NCI-H1092 treated with DMSO at 0.1 percent for 48 hours (cell line): Measurements from ENCODE around the gene SLC25A39.
"Not testable (repeated sequence)": the region's sequence is repeated elsewhere in the genome, so short reads cannot be mapped to it uniquely, and the experiment has no call there.

Source experiments
- DNase-seq: peaks from one replicate; lab custom pipeline; 2025; lab: John Stamatoyannopoulos, UW

The SLC25A39 gene

DNA sequence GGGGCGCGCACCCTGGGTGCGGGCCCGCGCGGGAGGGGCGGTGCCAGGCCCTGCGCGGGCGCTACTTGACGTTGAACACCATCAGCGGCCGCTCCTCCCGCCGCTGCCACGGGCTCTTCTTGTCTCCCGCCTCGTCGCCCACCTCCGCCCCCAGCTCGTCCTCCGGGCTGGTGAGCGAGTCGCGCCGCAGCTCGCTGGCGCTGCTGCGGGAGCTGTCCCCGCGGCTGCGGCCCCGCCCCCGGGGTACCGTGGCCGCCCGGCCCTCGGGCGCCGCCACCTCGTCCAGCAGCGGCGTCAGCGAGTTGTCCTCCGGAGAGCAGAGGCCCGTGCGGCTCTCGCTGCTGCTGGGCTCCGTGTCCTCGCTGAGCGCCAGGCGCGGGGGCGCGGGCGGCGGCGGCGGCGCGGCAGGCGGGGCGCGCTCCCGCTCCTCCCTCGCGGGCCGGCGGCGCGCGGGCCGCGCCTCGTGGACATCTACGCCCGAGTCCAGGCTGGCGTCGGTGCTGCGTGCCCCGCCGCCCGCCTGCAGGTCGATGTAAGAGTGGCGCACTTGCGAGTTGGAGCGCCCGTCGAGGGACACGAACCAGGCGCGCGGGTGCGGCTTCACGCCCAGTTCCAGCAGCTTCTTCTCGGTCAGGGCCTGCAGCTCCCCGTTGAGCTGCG lies 29.2 kb upstream of the SLC25A39 start:
- DNase-seq = no peak

DNA sequence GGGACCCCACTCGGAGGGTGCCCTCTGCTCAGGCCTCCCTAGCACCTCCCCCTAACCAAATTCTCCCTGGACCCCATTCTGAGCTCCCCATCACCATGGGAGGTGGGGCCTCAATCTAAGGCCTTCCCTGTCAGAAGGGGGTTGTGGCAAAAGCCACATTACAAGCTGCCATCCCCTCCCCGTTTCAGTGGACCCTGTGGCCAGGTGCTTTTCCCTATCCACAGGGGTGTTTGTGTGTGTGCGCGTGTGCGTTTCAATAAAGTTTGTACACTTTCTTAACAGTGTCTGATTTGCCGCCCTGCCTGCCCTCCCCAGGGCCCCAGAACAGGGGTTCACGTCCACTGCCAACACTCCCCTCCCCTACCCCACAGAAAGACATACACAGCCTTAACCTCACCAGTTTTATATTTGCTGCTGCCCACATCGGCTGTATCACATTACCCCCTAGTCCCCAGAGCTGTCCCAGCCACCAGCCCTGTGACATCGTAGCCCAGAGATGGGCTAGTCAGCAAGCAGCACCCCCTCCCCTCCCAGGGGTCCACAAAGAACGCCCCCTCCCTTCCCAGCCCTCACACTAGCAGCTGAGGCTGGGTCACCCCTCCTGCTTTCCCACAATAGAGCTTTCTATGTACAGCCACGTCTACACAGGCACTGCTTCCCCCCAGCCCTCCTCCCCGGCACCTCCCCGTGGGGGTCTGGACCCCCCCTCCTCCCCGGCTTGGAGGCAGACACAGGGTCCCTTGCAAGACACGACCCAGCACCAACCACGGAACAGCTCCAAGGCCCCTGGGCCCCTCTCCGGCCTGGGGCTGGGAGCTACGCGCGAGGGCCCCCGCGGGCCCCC lies 28.4 kb upstream of the SLC25A39 start:
- DNase-seq = no peak

DNA sequence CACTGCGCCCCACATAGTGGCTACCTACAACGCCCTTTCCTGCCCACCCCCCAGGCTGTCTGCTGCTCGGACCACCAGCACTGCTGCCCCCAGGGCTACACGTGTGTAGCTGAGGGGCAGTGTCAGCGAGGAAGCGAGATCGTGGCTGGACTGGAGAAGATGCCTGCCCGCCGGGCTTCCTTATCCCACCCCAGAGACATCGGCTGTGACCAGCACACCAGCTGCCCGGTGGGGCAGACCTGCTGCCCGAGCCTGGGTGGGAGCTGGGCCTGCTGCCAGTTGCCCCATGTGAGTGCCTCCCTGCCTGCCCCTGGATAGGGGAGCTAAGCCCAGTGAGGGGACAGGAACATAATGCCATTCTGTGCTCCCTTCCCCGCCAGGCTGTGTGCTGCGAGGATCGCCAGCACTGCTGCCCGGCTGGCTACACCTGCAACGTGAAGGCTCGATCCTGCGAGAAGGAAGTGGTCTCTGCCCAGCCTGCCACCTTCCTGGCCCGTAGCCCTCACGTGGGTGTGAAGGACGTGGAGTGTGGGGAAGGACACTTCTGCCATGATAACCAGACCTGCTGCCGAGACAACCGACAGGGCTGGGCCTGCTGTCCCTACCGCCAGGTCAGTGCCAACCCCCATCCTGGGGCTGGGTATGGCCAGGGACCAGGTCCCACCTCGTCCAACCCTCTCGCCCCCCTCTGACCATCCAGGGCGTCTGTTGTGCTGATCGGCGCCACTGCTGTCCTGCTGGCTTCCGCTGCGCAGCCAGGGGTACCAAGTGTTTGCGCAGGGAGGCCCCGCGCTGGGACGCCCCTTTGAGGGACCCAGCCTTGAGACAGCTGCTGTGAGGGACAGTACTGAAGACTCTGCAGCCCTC lies 27.6 kb upstream of the SLC25A39 start:
- no peak for DNase-seq

DNA sequence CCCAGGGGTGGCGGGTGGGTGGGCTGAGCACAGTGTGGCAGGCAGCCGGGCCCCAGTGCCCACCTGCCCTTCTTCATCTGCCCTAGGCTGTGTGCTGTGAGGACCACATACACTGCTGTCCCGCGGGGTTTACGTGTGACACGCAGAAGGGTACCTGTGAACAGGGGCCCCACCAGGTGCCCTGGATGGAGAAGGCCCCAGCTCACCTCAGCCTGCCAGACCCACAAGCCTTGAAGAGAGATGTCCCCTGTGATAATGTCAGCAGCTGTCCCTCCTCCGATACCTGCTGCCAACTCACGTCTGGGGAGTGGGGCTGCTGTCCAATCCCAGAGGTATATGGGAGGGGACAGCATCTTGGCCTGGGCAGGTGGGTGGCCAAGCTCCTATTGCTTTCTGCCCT lies 26.8 kb upstream of the SLC25A39 start:
- no peak for DNase-seq

DNA sequence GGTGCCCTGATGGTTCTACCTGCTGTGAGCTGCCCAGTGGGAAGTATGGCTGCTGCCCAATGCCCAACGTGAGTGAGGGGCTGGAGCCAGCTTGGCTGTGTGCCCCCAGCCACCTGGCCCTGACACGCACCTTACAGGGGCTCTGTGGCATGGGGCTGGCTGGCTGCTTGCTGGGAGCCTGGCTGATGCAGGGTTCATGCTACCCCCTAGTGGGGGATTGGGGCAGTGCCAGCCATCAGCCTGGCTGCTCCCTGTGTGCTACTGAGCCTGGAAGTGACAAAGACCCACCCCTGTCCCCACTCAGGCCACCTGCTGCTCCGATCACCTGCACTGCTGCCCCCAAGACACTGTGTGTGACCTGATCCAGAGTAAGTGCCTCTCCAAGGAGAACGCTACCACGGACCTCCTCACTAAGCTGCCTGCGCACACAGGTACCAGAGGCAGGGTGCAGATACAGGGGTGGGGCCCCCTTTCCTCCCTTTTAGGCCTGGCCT lies 26.2 kb upstream of the SLC25A39 start:
- DNase-seq = peak; percentile 39

DNA sequence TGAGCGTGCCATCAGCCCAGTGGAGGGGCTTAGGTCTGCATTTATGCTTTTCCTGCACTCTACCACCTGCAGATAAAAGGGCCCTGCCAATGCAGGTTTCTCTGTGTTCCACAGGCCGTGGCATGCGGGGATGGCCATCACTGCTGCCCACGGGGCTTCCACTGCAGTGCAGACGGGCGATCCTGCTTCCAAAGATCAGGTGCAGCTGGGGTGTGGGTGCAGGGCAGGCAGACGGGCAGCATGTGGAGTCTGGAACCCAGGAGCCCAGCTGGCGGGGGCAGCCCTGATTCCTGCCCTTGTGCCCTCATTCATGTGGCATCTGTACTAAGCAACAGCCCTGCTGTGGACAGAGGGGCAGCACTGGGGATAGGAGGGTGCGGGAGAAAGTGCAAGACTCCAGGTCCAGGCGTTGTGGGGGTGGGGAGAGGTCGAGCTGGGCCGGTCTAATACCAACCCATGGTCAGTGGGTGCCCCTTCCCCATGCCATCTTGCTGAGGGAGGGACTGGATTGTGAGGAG lies 25.0 kb upstream of the SLC25A39 start:
- DNase-seq = no peak

DNA sequence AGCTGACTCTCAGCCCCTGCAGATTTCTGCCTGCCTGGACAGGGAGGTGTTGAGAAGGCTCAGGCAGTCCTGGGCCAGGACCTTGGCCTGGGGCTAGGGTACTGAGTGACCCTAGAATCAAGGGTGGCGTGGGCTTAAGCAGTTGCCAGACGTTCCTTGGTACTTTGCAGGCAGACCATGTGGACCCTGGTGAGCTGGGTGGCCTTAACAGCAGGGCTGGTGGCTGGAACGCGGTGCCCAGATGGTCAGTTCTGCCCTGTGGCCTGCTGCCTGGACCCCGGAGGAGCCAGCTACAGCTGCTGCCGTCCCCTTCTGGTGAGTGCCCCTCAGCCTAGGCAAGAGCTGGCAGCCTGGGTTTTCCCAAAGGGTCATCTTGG lies 24.4 kb upstream of the SLC25A39 start:
- no peak for DNase-seq

DNA sequence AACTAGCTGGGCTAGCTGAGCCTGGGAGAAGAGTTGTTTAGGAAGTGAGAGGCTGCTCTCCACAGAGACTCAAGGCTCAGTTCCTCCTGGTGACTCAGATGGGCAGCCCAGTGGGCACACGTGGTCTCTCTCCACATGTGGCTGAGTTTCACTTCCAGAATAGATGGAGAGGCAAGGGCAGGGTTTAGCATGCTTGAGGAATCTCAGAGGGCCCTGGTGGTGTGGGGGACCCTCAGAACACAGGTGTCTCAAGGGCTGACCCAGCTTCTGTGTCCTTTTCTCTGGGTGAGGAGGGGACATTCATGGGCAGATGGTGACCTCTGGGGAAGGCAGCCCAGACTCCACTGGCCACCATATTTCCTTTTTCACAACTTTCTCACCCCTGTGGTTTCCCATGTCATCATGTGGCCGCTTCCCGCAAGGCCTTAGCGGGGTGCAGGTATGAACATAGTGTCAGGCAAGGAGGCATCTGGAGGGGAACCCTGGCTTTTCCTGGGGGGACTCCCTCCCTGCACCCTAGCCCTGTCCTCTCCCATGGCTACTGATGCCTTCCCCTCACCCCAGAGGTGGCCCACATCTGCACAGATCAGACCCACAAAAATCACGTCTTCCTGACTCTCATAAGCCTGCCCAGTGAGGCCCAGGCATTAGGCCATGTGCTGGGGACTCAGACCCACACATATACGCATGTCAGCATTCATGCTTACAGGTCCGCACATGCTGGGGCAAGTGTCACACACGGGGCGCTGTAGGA lies 23.8 kb upstream of the SLC25A39 start:
- no peak for DNase-seq

DNA sequence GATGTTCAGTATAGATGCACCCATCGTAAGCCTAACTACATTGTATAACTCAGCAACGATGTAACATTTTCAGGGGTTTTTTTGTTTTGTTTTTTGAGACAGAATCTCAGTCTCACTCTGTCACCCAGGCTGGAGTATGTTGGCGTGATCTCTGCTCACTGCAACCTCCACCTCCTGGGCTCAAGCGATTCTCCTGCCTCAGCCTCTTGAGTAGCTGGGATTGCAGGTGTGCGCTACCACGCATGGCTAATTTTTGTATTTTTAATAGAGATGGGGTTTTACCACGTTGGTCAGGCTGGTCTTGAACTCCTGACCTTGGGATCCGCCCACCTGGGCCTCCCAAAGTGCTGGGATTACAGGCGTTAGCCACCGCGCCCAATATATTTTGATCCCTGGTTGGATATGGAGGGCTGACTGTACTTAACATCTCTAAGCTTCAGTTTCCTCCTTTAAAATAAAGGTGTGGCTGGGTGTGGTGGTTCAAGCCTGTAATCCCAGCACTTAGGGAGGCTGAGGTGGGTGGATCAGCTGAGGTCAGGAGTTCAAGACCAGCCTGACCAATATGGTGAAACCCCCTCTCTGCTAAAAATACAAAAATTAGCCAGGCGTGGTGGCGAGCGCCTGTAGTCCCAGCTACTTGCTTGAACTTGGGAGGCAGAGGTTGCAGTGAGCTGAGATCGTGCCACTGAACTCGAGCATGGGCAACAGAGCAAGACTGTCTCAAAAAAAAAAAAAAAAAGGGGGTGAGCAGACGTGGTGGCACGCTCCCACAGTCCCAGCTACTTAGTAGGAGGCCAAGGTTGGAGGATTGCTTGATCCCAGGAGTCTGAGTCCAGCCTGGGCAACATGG lies 22.8 kb upstream of the SLC25A39 start:
- not testable (repeated sequence) for DNase-seq

DNA sequence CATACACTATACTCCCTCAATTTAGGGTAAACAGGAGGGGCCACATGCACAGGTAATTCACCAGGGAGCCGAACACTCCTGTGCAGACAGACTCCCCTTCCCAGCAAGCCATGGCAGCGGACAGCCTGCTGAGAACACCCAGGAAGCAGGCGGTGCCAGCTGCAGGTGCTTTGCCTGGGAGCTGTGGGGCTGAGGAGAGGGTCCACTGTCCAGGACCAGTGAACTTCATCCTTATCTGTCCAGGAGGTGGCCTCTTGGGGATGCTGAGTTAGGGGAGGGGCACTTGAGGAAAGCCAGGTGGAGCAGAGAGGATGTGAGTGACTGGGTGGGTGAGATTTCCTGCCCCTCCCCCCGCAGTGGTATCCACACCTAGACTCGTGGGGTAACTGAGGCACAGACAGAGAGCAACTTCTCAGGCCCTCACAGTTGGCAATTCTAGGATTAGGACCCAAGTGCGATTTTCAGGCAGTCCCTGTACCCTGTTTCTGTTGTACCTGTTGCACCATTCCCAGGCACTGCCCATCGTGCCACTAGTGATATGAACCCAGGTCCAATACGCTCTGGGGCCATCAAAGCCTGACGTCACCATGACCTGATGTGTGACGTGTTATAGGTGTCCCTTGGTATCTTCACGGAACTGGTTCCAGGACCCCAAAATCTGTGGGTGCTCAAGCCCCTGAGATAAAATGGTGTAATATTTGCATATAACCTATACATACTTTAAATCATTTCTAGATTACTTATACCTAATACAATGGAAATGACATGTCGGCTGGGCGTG lies 21.6 kb upstream of the SLC25A39 start:
- DNase-seq = no peak

DNA sequence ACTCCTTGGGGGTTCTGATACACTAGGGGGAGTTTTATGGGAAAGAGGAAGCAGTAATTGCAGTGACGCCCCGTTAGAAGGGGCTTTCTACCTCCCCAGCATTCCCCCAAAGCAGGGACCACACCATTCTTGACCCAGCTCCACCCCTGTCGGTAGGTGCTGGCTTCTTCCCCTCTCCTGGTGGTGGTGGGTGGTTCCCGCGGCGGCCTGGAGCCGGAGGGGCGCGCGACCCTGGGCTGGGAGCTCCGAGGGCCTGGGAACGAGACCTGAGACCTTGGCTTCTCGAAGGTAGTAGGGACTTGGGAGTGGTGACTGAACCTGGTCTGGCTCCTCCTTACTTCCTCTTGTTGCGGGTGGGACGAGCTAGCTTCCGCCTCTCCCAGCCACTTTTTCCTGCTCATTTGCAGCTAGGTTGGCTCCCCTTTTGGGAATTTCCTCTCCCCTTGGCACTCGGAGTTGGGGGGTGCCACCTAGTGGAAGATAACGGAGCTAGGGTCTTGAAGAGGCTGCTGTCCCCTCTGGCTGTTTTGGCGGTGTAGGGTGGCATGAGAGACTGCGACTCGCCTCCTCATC lies 20.9 kb upstream of the SLC25A39 start:
- DNase-seq = peak; percentile 73

DNA sequence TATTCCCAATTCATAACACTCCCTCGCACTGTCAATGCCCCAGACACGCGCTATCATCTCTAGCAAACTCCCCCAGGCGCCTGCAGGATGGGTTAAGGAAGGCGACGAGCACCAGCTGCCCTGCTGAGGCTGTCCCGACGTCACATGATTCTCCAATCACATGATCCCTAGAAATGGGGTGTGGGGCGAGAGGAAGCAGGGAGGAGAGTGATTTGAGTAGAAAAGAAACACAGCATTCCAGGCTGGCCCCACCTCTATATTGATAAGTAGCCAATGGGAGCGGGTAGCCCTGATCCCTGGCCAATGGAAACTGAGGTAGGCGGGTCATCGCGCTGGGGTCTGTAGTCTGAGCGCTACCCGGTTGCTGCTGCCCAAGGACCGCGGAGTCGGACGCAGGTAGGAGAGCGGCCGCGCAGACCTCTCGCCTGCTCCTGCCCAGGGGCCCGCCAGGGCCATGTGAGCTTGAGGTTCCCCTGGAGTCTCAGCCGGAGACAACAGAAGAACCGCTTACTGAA lies 20.4 kb upstream of the SLC25A39 start, which contains the start of gene GRN:
Gene GRN, plus strand, starts transcription at position 364 of the 515 bp plus-strand sequence. CDS start 3,863 bp downstream, outside the sequence.
- DNase-seq = peak; percentile 97

DNA sequence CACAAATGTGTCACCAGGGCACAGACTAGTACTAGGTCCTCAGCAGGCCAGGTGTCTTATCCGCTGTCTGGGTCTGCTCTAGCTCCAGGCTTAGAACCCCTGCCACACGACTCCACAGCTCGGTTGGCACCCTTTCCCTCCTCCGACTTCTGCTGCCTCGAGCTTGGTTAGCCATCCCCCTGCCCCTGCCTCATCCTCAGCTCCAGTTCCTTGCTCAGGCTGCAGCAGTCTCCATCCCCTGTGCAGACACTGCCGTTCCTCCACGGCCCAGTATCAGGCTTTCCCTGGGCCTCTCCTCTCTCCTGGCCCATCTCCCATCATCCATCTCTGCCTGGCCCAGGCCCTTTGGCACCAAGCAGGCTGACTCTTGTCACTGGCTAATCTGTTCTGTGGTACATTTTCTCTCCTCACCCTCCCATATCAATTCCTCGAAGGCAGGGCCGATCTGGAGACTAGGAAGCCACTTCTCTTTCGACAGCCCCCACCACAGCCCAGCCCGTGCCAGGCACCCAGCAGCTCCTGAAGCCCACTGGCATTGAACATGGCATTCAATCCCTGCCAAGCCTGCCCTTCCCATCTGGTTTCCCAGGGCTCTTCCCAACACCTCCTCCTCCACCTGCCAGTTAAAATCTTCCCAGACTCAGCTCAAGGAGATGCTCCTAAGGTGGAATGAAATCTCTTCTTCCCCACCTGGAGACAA lies 19.0 kb upstream of the SLC25A39 start:
- DNase-seq = no peak

DNA sequence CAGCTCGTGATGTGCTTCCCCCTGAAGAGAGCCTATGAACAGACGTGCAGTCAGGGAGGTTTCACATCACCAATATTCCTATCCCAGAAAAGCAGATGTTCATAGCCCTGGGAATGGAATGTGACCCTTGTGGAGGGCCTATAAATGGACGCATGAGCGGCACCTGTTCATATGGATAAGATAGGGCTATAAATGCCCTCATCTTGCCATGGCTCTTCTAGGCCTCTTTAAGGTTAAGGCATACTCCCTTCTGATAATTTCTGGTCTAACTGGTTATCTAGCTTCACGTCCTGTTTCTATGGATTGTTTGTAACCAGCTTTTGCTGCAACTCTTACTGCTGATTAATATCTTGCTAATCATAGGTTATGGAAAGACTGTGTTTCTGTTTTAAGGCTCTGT lies 15.9 kb upstream of the SLC25A39 start:
- DNase-seq = not testable (repeated sequence)

DNA sequence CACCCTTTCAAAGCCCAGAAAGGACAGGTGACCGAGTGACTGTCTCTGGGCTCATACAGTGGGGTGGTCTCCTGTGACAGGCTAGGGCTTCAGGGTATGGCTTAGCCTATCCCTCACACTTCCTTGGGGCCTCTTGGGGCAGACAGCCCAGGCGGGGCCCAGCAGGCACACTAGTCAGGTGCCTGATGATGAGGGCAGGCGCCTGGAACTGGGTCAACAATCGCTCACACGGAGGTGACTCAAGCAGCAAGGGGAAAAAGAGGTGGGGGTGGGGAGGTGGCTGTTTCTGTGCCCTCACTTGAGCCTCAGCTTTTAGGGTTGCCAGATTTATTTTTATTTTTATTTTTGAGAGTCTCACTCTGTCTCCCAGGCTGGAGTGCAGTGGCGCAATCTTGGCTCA lies 14.1 kb upstream of the SLC25A39 start:
- no peak for DNase-seq

DNA sequence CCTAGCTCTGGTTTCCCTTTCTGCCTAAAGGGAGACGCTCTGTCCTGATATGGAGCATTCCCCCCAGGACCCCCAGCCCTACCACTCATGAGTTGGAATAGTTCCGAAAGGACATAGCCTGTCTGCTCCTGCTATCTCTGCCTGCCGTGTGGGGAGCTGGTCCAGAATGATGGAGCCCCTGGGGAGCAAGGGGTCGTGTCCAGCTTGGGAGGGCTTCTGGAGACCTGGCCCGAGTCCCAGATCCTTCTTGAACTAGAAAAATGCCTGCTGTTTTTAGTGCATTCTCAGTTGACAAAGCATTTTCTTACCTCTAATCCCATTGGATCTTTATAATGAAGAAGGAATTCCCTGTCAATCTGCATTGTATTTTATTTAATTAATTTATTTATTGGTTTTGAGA lies 11.3 kb upstream of the SLC25A39 start:
- no peak for DNase-seq

DNA sequence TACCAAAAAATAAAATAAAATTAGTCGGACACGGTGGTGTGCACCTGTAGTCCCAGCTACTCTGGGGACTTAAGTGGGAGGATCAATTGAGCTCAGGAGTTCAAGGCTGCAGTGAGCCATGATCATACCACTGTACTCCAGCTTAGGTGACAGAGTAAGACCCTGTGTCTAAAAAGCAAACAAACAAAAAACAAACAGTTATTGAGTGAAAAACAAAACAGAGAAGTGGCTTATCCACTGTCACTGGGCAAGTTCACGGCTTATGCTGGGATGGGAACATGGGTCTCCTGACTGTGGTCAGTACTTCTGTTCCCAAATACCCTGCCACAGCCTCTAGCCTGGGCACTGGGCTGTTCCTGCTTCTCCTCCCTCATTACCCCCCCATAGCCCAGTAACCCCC lies 10.9 kb upstream of the SLC25A39 start:
- DNase-seq = no peak

DNA sequence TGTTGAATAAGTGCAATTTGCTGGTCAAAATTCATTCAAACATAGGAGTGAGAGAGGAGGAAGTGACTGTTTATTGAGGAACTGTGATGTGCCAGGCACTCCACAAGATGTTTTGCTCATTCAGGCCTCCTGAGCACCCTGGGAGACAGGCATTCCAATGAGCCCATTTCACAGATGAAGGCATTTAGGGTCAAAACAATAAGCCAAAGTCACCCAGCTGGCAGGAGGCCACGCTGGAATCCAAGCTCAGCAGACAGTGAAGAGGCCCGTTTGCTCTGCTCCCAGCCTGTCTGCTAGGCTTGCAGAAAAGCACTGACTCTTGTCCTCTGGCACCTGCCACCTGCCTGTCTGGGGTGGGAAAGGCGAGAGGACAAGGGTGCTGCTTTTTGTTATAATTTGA lies 10.1 kb upstream of the SLC25A39 start:
- DNase-seq = no peak
